AG10803 (cell line): ENCODE results near the gene CTDSPL.

Source experiments
- DNase-seq: peaks from one replicate; pipeline ENCODE4 v3.0.0; 2010; ENCODE audit warnings: low read depth
- H3K4me3 ChIP-seq: 2 replicates; pipeline ENCODE4 v1.5.1; 2011; ENCODE audit warnings: mild to moderate bottlenecking, low read length, control low read depth
- CTCF ChIP-seq: conservative IDR thresholded peaks from 2 replicates; pipeline ENCODE4 v1.5.1; 2011; ENCODE audit warnings: mild to moderate bottlenecking, low read length, control low read depth, inconsistent platforms

The CTDSPL gene

DNA sequence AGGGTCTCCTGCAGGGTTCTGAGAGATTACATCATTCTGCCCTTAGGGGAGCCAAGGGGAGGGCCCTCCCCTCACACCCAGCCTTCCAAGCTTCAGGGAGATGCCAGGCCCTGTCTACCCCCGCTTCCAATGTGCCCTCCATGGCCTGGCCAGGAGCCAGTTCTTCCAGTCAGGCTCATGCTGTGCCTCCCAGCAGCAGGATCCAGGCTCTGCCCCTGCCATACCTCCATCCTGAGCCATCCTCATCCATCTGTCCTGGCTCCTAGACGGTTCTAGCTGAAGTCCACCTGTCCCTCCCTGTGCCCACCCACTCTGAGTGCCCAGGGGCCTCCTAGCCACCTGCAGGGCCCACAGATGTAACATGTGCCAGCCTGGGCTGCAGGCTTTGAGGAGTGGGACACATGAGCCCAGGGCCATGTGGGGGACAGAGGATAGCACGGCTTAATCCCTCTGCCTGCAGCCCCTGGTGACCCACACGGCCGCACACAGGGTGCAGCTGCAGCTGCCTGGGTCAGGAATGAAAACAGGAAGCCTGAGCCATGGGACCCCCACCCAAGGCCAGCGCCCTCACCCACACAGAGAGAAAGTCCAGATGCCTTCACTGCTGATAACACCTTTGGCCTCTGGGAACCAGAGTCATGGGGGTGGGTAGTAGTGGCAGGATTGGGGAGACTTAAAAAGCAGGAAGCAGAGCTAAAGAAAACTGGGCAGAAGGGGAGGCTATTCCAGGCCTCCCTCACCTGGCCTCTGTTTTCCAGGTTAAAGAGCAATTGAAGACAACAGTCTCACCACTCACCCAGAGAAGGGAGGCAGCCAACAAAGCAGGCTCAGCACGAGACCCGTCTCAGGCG, 156.0 kb downstream of the CTDSPL start:
- TF ChIP-seq CTCF: no peak
- no peak for DNase-seq
- no peak overlapping the region for H3K4me3 ChIP-seq

- DNase-seq: no peak
- H3K4me3 ChIP-seq: no peak overlapping the region
- TF ChIP-seq CTCF: no peak
These were observed 156.9 kb downstream of the CTDSPL start for GRCh38 chr3:38018296-38019266.

DNA sequence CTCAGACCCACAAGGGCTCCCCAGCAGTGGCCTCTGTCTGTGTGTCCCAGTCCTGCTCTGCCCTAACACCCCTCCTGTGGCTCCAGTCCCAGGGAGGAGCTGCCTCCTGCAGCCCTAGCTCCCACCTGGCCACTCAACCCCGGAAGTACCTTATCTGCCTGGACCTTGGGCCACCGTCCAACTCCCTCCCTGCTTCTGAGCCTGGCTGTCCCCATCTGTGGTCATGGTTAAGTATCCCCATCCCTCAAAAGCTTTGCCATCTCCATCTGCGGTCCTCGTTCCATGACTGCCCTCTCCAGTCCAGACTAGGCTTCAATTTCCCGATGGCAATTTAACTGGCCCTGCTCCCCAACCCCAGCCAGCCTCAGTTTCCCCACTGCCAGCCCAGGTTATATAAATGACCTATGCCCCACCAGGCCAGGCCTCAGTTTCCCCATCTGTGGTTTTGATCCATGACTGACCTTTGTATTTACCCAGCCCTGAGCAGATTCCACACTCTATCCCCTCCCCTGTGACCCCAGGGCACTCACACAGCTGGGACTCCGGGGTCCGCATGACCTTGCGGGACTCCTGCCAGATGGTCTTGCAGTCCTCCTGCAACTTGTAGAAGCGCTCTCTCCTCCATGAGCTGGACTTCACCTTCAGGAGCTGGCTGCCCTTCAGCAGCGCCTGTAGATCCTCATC, 158.1 kb downstream of the CTDSPL start:
- DNase-seq: no peak
- TF ChIP-seq CTCF: no peak
- no peak overlapping the region for H3K4me3 ChIP-seq

- DNase-seq: no peak
- TF ChIP-seq CTCF: no peak
- H3K4me3 ChIP-seq: no peak overlapping the region
These were observed 158.7 kb downstream of the CTDSPL start for GRCh38 chr3:38020342-38020726.

GRCh38 chr3:38021196-38021595, 159.5 kb downstream of the CTDSPL start:
- no peak for TF ChIP-seq CTCF
- no peak for DNase-seq
- H3K4me3 ChIP-seq: no peak overlapping the region

GRCh38 chr3:38022301-38022700, 160.6 kb downstream of the CTDSPL start:
- no peak for DNase-seq
- no peak overlapping the region for H3K4me3 ChIP-seq
- TF ChIP-seq CTCF: no peak
